GM12878 (cell line): Measurements from ENCODE around the gene TNFSF12. TPM values are rescaled to one million over a fixed set of nuclear protein-coding genes. Genes with fewer than 3 reads are reported as not detected.

Experiments used
- ATAC-seq: fragments of 200-7000 bp; cut with Tn5 transposase; 3 replicates; pipeline ENCODE4 v1.9.1; 2020; ENCODE audit warnings: mild to moderate bottlenecking, moderate library complexity
- BruUV-seq: library from RNA; stranded (reverse); fragments of 400-500 nt; replicated peaks from 2 replicates; lab custom pipeline; 2021; lab: Mats Ljungman, UMichigan
- CTCF ChIA-PET: fragments of 300-600 bp; sonication (Branson Sonifier 250); formaldehyde crosslinking; extraction: SDS; loops from one replicate; lab custom pipeline; 2021; ENCODE audit warnings: inconsistent platforms; lab: Yijun Ruan, JAX
- POLR2A ChIA-PET: fragments of 350-600 bp; formaldehyde crosslinking; extraction: SDS; loops from one replicate; lab custom pipeline; 2021; ENCODE audit warnings: inconsistent platforms; lab: Charles Lee
- RAD21 ChIA-PET: fragments of 300-600 bp; sonication (Branson Sonifier 250); formaldehyde crosslinking; loops from one replicate; lab custom pipeline; 2023; ENCODE audit warnings: antibody characterized with exemption; ENCODE audit not compliant: unreplicated experiment; lab: Charles Lee
- SMC1A ChIA-PET: fragments of 300-600 bp; sonication (Branson Sonifier 250); formaldehyde crosslinking; loops from one replicate; lab custom pipeline; 2023; ENCODE audit not compliant: unreplicated experiment, uncharacterized antibody; lab: Charles Lee
- DNase-seq: peaks from one replicate; pipeline ENCODE4 v3.0.0-alpha.2; 2011; ENCODE audit warnings: low read depth, low spot score
- FAIRE-seq: peaks from 3 replicates; lab custom pipeline; 2011; peaks lifted over from hg19 to GRCh38; lab: Jason Lieb, UNC
- H2AFZ ChIP-seq: 2 replicates; pipeline ENCODE4 v1.6.0; 2011; ENCODE audit warnings: low read depth, low read length, control low read depth; ENCODE audit not compliant: control insufficient read depth
- H3K27ac ChIP-seq: 2 replicates; pipeline ENCODE4 v1.5.1; 2011; ENCODE audit warnings: control low read depth; ENCODE audit not compliant: control insufficient read depth, insufficient read depth
- H3K27me3 ChIP-seq, 2 experiments: replicated peaks in 1 of 2; 2 replicates each; pipeline versions ENCODE4 v1.6.0 to v1.6.1; 2011; ENCODE audit warnings: low read length in 1 of 2; ENCODE audit not compliant: control insufficient read depth in 2 of 2, insufficient read depth in 2 of 2
- H3K36me3 ChIP-seq, 2 experiments: 2 replicates each; pipeline ENCODE4 v1.5.1; 2011; ENCODE audit warnings: low read length in 1 of 2; ENCODE audit not compliant: control insufficient read depth in 2 of 2, insufficient read depth in 2 of 2
- H3K4me1 ChIP-seq: 2 replicates; pipeline ENCODE4 v1.6.1; 2011; ENCODE audit warnings: mild to moderate bottlenecking, low read length, moderate library complexity, mixed read lengths; ENCODE audit not compliant: control insufficient read depth, insufficient read depth
- H3K4me2 ChIP-seq: 2 replicates; pipeline ENCODE4 v1.6.0; 2011; ENCODE audit warnings: control low read depth; ENCODE audit not compliant: control insufficient read depth, insufficient read depth
- H3K4me3 ChIP-seq: fragments of 200-600 bp; sonication (generic); 2 replicates; pipeline ENCODE4 v1.5.1; 2016
- H3K79me2 ChIP-seq: 2 replicates; pipeline ENCODE4 v1.6.0; 2011; ENCODE audit warnings: low read length; ENCODE audit not compliant: control insufficient read depth, insufficient read depth
- H3K9ac ChIP-seq: 2 replicates; pipeline ENCODE4 v1.8.0; 2011; ENCODE audit warnings: low read length, control low read depth, mixed read lengths; ENCODE audit not compliant: control insufficient read depth, insufficient read depth
- H3K9me3 ChIP-seq: replicated peaks from 3 replicates; pipeline ENCODE4 v1.5.1; 2011; ENCODE audit warnings: mild to moderate bottlenecking, low read length; ENCODE audit not compliant: control insufficient read depth, insufficient read depth
- H4K20me1 ChIP-seq: 2 replicates; pipeline ENCODE4 v1.6.0; 2011; ENCODE audit not compliant: control insufficient read depth, insufficient read depth
- ETV6 ChIP-seq, 2 experiments: fragments of 450-650 bp in 1 of 2; IDR thresholded peaks in 1 of 2; conservative IDR thresholded peaks in 1 of 2; 2 replicates each; pipeline ENCODE4 v1.6.1; 2014; ENCODE audit warnings: antibody characterized with exemption in 1 of 2, borderline replicate concordance in 1 of 2, low read depth in 1 of 2, mild to moderate bottlenecking in 1 of 2, moderate library complexity in 1 of 2
- HDGF ChIP-seq: fragments of 450-650 bp; IDR thresholded peaks from 2 replicates; pipeline ENCODE4 v1.6.1; 2016; ENCODE audit warnings: antibody characterized with exemption
- IKZF2 ChIP-seq, 2 experiments: fragments of 450-650 bp; IDR thresholded peaks; 2 replicates each; pipeline ENCODE4 v1.6.1; 2017; ENCODE audit warnings: mild to moderate bottlenecking in 2 of 2, moderate library complexity in 2 of 2
- JUND ChIP-seq: IDR thresholded peaks from 2 replicates; pipeline ENCODE4 v1.6.1; 2012; ENCODE audit warnings: low read depth, mild to moderate bottlenecking, low read length, improper control_type of control experiment, moderate library complexity
- POU2F2 ChIP-seq: IDR thresholded peaks from 3 replicates; pipeline ENCODE4 v1.6.1; 2011; ENCODE audit warnings: low read depth, mild to moderate bottlenecking, low read length, borderline replicate concordance
- RUNX3 ChIP-seq: IDR thresholded peaks from 2 replicates; pipeline ENCODE4 v1.6.1; 2012; ENCODE audit warnings: low read length, inconsistent platforms
- SRF ChIP-seq, 2 experiments: IDR thresholded peaks; 2 replicates each; pipeline ENCODE4 v1.6.1; 2011; ENCODE audit warnings: low read depth in 2 of 2, low read length in 2 of 2, mild to moderate bottlenecking in 1 of 2, moderate library complexity in 1 of 2
- TCF7 ChIP-seq: IDR thresholded peaks from 2 replicates; pipeline ENCODE4 v1.6.1; 2014; ENCODE audit warnings: antibody characterized with exemption, borderline replicate concordance
- YBX1 ChIP-seq: fragments of 450-650 bp; IDR thresholded peaks from 2 replicates; pipeline ENCODE4 v1.6.1; 2016; ENCODE audit warnings: antibody characterized with exemption
- WGBS: methylation state at CpG from one replicate; pipeline ENCODE4 v1.1.6; 2016; ENCODE audit warnings: low lambda C conversion rate; ENCODE audit not compliant: insufficient replicate concordance, insufficient coverage; ENCODE audit errors: missing lambda C conversion rate; 5-methylcytosine and 5-hydroxymethylcytosine counted together
- in situ Hi-C: fragments of 300-500 bp; cut with MboI; formaldehyde crosslinking; loops from 9 replicates; pipeline ENCODE4 v1.14.3; 2018; ENCODE audit warnings: mixed read lengths
- intact Hi-C: fragments of 100-400 bp; cut with micrococcal nuclease; formaldehyde crosslinking; loops from one replicate; pipeline ENCODE4 v1.14.2; 2022; ENCODE audit not compliant: unreplicated experiment
- polyA plus RNA-seq, 11 experiments: library from polyadenylated mRNA; depleted of rRNA in 4 of 11; unstranded in 6 of 11; stranded (reverse) in 5 of 11; fragments of >200 nt; fragmentation: Nextera tagmentation in 4 of 11; fragmentation: Illumina TruSeq in 1 of 11; extraction: Ambion mirVana in 4 of 11; extraction: Trizol in 1 of 11; gene quantifications; 1 replicate in 1 of 11; 2 replicates in 10 of 11; pipeline versions ENCODE4 v1.2.1 to v1.2.3, GENCODE V29; 2011 to 2016; ENCODE audit warnings: inconsistent platforms in 2 of 11, missing spikeins in 2 of 11, low read depth in 1 of 11
- total RNA-seq, 4 experiments: library from RNA; depleted of rRNA in 3 of 4; stranded (reverse); fragments of >200 nt in 3 of 4; fragmentation: Illumina TruSeq in 1 of 4; extraction: Trizol in 1 of 4; gene quantifications; 2 replicates each; pipeline versions ENCODE4 v1.2.1 to v1.2.3, GENCODE V29; 2013 to 2021
- TF ChIP-seq, protein P1 (sequence below): fragments of 450-650 bp; formaldehyde crosslinking; IDR thresholded peaks from 2 replicates; pipeline ENCODE4 v1.4.0; 2022; ENCODE audit warnings: mild to moderate bottlenecking, moderate library complexity
- TF ChIP-seq, protein P2 (sequence below): fragments of 450-650 bp; IDR thresholded peaks from 2 replicates; pipeline ENCODE4 v1.6.1; 2017; ENCODE audit warnings: mild to moderate bottlenecking, moderate library complexity
- TF ChIP-seq, protein P3 (sequence below): fragments of 450-650 bp; IDR thresholded peaks from 2 replicates; pipeline ENCODE4 v1.6.1; 2017; ENCODE audit warnings: mild to moderate bottlenecking, low read depth, inconsistent platforms; ENCODE audit not compliant: poor library complexity, severe bottlenecking

Gene TNFSF12
- total and polyA plus RNA-seq, 10 of the 15 experiments (the other 5 are each of a cell fraction or from before 2014, with no cell fraction given): 0.32 to 7.0 (median 2.6) TPM

DNA sequence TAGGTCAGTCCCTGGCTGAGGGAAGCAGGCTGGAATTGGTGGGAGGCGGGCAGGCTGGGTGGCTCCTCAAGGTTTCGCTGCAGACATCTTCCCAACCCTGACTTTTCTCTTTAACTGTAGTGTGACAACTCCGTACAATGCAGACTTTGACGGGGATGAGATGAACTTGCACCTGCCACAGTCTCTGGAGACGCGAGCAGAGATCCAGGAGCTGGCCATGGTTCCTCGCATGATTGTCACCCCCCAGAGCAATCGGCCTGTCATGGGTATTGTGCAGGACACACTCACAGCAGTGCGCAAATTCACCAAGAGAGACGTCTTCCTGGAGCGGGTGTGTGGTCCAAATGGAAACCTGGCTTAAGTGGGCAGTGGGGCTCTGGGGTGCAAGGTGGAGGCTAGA is 49.7 kb upstream of the TNFSF12 start:
- no peak for FAIRE-seq
- 99% methylated on average over 11 of the region's 11 CpGs for WGBS
- H3K79me2 ChIP-seq: peaks cover 7% of the 10 kb centered on the region
- peaks cover 61 to 65% of the 10 kb centered on the region in 2 experiments for H3K36me3 ChIP-seq
- ChIA-PET POLR2A (no interaction called here), SMC1A (no interaction called here), CTCF (interaction anchor here (0.9 kb wide), 1 partner anchor 58 kb away, joined by 3 read pairs; no protein-coding TSS in a partner anchor), RAD21 (no interaction called here)
- no peaks in the 10 kb centered on the region for H3K4me1 ChIP-seq
- no peaks in the 10 kb centered on the region for H3K9me3 ChIP-seq
- intact Hi-C loops: no loop called here
- ATAC-seq: no peak
- H2AFZ ChIP-seq: no peak overlapping the region
- H3K4me3 ChIP-seq: no peak overlapping the region
- no peak overlapping the region for H3K27ac ChIP-seq
- no peaks in the 10 kb centered on the region; the same call in 1 of the 2 replicates for H4K20me1 ChIP-seq
- BruUV-seq: no TSS peak
- in situ Hi-C loops: no loop called here
- H3K9ac ChIP-seq: no peak overlapping the region
- H3K27me3 ChIP-seq: no peaks in the 10 kb centered on the region
- DNase-seq: no peak
- H3K4me2 ChIP-seq: no peak overlapping the region
- TF ChIP-seq IKZF2 (IDR thresholded peaks at IDR 0.05) (no peak), YBX1 (no peak), JUND (no peak), HDGF (no peak), ETV6 (conservative IDR thresholded peaks at IDR 0.05 in 1 of 2, IDR thresholded peaks at IDR 0.05 in 1 of 2; ENCODE audit: borderline replicate concordance in 1 of 2, low read depth in 1 of 2) (no peak), SRF (IDR thresholded peaks at IDR 0.05; ENCODE audit: low read depth in 2 of 2, low read length in 2 of 2) (no peak), RUNX3 (no peak), POU2F2 (no peak), TCF7 (no peak)
- TF ChIP-seq, protein P1, sequence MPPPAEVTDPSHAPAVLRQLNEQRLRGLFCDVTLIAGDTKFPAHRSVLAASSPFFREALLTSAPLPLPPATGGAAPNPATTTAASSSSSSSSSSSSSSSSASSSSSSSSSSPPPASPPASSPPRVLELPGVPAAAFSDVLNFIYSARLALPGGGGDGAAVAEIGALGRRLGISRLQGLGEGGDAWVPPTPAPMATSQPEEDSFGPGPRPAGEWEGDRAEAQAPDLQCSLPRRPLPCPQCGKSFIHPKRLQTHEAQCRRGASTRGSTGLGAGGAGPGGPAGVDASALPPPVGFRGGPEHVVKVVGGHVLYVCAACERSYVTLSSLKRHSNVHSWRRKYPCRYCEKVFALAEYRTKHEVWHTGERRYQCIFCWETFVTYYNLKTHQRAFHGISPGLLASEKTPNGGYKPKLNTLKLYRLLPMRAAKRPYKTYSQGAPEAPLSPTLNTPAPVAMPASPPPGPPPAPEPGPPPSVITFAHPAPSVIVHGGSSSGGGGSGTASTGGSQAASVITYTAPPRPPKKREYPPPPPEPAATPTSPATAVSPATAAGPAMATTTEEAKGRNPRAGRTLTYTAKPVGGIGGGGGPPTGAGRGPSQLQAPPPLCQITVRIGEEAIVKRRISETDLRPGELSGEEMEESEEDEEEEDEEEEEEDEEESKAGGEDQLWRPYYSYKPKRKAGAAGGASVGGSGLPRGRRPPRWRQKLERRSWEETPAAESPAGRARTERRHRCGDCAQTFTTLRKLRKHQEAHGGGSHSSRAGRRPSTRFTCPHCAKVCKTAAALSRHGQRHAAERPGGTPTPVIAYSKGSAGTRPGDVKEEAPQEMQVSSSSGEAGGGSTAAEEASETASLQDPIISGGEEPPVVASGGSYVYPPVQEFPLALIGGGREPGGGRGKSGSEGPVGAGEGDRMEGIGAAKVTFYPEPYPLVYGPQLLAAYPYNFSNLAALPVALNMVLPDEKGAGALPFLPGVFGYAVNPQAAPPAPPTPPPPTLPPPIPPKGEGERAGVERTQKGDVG (CRISPR knock-in tag): no peak
- TF ChIP-seq, protein P2, sequence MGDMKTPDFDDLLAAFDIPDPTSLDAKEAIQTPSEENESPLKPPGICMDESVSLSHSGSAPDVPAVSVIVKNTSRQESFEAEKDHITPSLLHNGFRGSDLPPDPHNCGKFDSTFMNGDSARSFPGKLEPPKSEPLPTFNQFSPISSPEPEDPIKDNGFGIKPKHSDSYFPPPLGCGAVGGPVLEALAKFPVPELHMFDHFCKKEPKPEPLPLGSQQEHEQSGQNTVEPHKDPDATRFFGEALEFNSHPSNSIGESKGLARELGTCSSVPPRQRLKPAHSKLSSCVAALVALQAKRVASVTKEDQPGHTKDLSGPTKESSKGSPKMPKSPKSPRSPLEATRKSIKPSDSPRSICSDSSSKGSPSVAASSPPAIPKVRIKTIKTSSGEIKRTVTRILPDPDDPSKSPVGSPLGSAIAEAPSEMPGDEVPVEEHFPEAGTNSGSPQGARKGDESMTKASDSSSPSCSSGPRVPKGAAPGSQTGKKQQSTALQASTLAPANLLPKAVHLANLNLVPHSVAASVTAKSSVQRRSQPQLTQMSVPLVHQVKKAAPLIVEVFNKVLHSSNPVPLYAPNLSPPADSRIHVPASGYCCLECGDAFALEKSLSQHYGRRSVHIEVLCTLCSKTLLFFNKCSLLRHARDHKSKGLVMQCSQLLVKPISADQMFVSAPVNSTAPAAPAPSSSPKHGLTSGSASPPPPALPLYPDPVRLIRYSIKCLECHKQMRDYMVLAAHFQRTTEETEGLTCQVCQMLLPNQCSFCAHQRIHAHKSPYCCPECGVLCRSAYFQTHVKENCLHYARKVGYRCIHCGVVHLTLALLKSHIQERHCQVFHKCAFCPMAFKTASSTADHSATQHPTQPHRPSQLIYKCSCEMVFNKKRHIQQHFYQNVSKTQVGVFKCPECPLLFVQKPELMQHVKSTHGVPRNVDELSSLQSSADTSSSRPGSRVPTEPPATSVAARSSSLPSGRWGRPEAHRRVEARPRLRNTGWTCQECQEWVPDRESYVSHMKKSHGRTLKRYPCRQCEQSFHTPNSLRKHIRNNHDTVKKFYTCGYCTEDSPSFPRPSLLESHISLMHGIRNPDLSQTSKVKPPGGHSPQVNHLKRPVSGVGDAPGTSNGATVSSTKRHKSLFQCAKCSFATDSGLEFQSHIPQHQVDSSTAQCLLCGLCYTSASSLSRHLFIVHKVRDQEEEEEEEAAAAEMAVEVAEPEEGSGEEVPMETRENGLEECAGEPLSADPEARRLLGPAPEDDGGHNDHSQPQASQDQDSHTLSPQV: no peak
- TF ChIP-seq, protein P3, sequence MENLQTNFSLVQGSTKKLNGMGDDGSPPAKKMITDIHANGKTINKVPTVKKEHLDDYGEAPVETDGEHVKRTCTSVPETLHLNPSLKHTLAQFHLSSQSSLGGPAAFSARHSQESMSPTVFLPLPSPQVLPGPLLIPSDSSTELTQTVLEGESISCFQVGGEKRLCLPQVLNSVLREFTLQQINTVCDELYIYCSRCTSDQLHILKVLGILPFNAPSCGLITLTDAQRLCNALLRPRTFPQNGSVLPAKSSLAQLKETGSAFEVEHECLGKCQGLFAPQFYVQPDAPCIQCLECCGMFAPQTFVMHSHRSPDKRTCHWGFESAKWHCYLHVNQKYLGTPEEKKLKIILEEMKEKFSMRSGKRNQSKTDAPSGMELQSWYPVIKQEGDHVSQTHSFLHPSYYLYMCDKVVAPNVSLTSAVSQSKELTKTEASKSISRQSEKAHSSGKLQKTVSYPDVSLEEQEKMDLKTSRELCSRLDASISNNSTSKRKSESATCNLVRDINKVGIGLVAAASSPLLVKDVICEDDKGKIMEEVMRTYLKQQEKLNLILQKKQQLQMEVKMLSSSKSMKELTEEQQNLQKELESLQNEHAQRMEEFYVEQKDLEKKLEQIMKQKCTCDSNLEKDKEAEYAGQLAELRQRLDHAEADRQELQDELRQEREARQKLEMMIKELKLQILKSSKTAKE: no peak
